HG03571 (cell line): Measurements from ENCODE around the gene CMIP.
A peak's percentile ranks its signal among the peaks of the same experiment; 100 is the strongest.
"Not testable (repeated sequence)": the region's sequence is repeated elsewhere in the genome, so short reads cannot be mapped to it uniquely, and the experiment has no call there.

Experiments
- ATAC-seq: cut with Tn5 transposase; IDR thresholded peaks from one replicate; pipeline ENCODE4 v1.9.1; 2021; ENCODE audit not compliant: unreplicated experiment

CMIP gene

GRCh38 chr16:81421126-81421525 lies 23.5 kb upstream of the CMIP start:
- no peak for ATAC-seq

GRCh38 chr16:81421536-81421935 lies 23.1 kb upstream of the CMIP start:
- no peak for ATAC-seq

DNA sequence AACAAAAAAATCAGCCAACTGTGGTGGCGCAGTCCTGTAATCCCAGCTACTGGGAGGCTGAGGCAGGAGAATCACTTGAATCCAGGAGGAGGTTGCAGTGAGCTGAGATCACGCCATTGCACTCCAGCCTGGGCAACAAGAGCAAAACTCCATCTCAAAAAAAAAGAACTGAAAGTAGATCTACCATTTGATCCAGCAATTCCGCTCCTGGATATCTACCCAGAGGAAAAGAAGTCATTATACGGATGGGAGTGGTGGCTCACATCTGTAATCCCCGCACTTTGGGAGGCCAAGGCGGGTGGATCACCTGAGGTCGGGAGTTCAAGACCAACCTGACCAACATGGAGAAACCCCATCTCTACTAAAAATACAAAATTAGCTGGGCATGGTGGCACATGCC lies 22.5 kb upstream of the CMIP start:
- not testable (repeated sequence) for ATAC-seq

DNA sequence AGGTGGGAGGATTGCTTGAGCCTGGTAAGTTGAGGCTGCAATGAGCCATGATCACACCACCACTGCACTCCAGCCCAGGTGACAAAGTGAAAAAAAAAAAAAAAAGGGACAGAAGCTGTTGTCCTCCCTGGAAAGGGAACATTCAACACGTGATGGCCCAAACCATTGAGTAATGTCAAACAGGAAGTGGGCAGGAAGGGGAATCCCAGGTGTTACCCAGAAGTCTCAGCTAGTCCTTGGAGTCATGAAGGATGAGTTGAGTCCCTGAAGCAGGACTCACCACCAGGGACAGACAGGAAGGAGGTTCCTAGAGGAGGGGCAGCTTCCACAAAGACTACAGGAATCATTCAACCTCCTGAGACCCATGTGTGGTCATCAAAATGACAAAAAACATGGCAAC lies 19.8 kb upstream of the CMIP start:
- peak; percentile 62 for ATAC-seq

DNA sequence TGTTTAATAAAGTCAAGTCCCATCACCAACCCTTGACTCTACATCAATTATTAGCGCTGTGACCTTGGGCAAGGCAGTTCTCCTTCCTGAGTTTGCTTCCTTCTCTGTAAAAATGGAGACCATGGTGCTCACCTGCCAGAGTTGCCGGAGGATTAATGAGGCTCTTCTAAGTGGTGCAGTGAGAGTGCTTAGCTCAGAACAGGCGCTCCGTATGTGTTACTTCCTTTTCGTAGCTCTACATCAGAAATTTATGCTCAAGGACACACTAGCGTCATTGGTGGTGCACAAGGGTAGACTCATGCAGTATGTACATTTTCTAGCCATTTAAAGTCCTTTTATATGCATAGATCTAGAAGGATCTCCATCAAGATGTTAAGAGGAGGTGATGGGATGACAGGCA lies 17.4 kb upstream of the CMIP start:
- ATAC-seq = no peak

- no peak for ATAC-seq
These were observed 15.5 kb upstream of the CMIP start for GRCh38 chr16:81429045-81429521.

GRCh38 chr16:81431554-81432353 lies 12.9 kb upstream of the CMIP start:
- ATAC-seq = no peak

DNA sequence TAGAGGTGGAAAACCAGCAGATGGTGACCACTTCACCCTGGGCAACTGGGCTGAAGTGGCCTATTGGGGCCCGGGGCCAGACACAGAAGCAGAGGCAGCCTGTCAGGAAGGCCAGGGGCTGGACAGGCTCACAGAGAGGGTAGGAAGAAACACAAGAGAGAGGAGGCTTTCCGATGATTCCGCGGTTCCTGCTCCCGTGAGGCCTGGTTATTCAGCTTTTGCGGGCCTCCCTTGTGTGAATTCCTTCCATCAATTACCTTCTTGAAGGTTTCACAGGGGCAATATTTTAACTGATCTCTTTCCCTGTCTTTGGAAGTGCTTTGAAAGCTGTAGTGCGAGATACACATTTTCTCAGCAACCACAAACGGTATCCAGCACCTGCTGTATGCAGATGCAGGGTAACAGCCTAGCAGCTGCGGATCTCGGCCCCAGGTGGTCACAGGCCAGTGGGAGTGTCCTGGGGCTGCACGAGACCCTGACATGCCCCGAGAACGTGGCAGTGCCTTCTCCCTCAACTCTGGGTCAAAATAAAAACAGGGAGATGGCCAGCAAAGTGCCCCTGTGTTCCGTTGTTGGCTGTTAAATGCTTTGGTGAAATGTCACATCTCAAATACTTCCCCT lies 11.6 kb upstream of the CMIP start:
- no peak for ATAC-seq

DNA sequence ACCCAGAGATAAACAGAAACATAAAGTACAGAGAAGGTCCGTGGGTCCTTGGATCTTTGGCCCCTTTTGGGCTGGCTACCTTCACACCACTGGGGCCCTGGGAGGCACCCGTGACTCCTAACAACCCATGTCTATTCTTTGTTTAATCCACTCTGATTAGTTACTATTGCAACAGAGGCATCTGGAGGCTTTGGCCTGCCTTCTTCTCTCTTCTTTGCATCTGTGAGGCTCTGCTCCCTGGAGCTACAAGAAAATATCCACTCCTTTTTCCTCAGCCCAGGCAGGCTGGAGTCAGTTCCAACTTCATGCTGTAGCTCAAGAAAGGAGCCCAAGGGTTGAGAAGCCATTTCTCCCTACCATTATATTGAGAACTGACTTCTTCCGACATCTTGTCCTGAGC lies 9.5 kb upstream of the CMIP start:
- ATAC-seq = no peak

GRCh38 chr16:81435567-81435966 lies 9.0 kb upstream of the CMIP start:
- ATAC-seq = no peak

DNA sequence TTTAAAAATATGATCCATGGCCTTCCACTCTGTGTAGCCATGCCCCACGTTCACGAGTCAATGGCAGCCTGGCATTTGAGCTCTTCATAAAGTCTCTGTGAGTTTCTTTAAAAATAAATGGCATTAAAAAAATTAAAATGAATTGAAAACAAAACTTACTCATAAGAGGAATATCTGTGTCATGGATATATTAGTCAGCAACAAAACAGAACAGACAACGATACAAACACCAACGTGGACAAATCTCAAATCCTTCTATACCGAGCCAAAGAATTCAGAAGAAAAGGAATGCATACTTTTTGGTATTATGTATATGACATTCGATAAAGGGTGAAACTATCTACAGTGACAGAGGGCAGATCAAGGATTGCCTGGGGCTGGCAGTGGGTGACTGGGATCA lies 8.2 kb upstream of the CMIP start:
- ATAC-seq = no peak

DNA sequence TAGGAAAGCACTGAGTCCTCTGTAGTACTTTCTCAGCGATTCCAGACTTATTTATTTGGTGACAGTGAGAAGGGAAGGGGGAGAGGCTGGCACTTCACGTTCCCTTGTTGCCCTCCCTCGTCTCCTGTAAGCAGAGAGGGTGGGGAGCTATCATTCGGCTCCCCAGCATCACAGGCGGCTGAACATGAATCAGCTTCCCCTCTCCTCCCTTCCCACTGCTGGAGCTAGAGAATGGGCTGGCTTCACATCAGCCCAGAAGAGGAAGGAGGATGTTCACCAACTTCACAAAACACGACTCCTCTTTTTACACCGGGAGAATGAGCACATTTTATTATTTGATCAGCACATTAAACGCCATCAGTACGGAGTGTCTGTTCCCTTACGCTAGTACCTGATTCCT lies 6.7 kb upstream of the CMIP start:
- ATAC-seq = no peak

DNA sequence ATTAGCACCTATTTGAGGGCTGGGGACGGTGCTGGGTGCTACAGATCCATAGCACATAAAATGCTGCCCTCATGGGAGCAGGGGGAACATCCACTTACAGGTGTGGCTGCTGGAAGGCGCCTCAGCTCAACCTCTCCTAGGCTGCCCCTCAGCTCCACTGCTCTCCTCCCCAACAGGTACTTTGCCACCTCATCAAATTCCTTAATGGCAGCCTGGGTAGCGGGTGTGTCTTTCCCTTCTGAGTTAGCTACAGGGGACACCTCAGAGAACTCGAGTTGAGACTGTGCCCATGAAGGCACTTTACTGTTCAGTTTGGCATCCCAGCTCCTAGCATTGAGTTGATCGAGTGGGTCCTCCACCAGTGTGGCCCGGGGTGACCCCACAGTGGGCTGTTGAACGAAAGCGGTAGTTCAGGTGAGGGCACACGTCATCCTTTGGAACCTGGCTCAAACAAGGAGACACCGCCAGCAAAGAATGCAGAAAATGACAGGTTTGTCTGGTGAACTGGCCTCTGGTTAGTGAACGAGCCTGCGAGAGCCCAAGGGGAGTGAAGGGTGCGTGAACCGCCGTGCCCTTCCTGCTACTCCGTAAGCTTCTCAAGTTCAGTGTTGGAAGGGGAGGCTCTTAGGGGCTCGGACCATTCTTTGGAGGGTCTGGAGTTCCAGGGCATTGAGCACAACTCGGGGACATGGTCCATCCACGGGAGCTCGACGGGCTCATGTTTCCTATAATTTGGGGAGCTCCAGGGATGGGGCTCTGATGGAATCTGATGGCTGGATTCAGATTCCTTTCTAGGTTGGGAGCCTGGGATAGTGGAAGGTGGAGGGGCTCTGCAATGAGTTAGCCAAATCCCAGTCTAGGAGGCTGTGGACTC lies 3.5 kb upstream of the CMIP start:
- no peak for ATAC-seq

DNA sequence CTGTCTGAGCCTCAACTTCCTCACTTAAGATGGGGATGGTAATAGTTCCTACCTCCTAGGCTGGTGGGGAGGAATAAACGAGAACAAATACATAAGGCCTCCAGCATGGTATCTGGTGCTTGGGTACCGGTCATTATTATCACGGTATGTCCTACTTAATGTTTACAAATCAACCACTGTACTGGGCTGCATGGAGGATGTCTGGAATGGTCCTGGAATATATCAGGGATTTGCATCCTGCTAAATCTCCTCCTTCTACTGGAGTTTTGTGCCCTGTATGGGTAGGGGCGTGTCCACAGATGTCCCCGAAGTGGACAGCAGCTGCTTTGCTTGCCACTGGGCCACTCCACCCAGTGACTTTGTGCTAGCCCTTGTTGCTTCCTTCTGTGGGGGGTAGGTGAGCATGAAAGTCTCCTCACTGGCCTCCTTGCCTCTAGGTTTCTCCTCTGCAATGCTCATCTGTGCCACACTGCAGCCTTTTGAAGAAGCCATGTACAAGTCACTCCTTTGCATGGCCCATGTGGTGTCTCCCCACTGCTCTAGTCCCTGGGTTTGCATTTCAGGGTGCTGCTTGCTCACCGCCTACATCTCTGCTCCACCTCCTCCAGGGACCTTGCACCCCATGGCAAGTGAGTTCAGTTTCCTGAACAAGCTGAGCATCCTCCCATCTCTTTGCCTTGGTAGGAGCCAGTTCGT lies 2.2 kb upstream of the CMIP start:
- ATAC-seq = no peak

DNA sequence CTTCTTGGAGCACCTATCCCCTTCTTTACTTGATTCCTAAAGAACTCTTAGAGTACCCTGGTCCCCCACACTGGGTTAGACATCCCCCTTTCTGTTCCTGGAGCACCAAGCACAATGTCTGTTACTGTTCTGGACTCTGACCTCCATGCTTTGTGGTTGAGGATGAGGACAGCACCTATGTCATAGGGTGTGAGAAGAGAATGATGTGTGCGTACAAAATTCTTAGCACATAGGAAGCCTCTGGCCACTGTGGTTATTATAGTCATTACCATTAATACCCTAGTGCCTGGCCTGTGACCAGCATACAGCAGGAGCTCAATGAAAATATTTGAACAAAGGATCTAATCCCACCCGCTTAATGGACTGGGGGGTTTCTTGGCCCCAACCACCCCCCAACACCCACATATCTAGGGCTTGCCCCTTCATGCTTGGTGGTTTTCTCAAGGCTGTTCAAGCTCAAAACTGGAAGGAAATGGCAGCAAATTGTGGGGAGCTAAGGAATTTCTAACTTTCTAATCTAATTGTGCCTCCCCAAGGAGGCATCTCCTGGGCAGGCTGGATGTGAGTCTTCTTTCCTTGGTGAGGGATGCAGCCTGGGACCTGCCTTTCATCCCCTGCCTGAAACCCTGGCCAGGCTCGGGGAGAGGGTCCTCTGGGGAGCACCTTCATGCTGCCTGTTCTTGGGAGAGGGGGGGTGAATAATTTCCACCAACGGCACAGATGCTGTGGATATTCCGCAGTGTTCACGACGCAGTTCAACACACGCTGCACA lies 1.5 kb upstream of the CMIP start:
- ATAC-seq = no peak

- ATAC-seq = no peak
These were observed 740 bp upstream of the CMIP start for GRCh38 chr16:81443688-81444447.

DNA sequence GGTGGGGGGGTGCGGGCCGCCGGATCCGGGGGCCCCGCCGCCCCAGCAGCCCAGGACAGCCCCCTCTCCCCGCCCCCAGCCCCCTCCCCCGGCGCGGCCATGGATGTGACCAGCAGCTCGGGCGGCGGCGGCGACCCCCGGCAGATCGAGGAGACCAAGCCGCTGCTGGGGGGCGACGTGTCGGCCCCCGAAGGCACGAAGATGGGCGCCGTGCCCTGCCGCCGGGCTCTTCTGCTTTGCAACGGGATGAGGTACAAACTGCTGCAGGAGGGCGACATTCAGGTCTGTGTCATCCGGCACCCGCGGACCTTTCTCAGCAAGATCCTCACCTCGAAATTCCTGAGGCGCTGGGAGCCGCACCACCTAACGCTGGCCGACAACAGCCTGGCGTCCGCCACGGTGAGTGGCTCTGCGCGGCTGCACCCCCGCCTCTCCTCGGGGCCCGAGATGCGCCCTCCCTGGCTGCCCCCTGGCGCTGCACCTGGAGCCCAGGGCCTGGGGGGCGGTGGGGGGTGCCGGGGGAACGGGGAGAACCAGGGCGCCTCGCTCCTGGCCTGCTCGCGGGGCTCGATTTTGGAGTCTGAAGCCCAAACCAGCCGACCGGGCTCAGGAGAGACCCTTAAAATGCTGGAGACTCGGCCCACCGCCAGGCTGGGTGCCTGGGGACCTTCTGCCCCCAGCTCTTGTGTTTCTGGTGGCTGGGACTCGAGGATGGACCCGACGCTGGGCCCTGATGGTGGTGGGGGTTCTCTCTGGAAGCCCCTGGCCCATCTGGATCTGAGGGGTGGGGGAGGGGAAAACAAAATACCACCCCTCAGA lies 744 bp downstream of the CMIP start:
- peak; percentile 25 for ATAC-seq

- ATAC-seq = no peak
These were observed 1.6 kb downstream of the CMIP start for GRCh38 chr16:81445966-81446906.
